Uterus (tissue), 2 donors: ENCODE data around the gene TMEM63B.

Experiments used
- CTCF ChIP-seq, 4 experiments: fragments of 200-600 bp in 2 of 4; fragments of 450-650 bp in 2 of 4; sonication (generic) in 2 of 4; IDR thresholded peaks; one replicate each; pipeline ENCODE4 v1.5.1; 2016 to 2019; ENCODE audit warnings: antibody characterized with exemption in 4 of 4, mild to moderate bottlenecking in 2 of 4, moderate library complexity in 1 of 4
- POLR2A ChIP-seq, 2 donors: fragments of 450-650 bp; IDR thresholded peaks; one replicate each; pipeline ENCODE4 v1.6.1; 2016; ENCODE audit warnings: antibody characterized with exemption in 2 of 2, mild to moderate bottlenecking in 1 of 2, moderate library complexity in 1 of 2

- TF ChIP-seq CTCF (IDR thresholded peaks at IDR 0.05) (no peak), POLR2A (IDR thresholded peaks at IDR 0.05) (no peak)
Measured at GRCh38 chr6:44183783-44184182, 56.4 kb downstream of the TMEM63B start.
